Suppressor macrophage treated with lipopolysaccharide for 4 hours (primary cell): ENCODE data around the gene RBM14.
A peak's percentile ranks its signal among the peaks of the same experiment; 100 is the strongest.
"Not testable (repeated sequence)": the region's sequence is repeated elsewhere in the genome, so short reads cannot be mapped to it uniquely, and the experiment has no call there.

Experiments
- DNase-seq: peaks from one replicate; pipeline ENCODE4 v3.0.0-alpha.2; 2020

Gene RBM14

DNA sequence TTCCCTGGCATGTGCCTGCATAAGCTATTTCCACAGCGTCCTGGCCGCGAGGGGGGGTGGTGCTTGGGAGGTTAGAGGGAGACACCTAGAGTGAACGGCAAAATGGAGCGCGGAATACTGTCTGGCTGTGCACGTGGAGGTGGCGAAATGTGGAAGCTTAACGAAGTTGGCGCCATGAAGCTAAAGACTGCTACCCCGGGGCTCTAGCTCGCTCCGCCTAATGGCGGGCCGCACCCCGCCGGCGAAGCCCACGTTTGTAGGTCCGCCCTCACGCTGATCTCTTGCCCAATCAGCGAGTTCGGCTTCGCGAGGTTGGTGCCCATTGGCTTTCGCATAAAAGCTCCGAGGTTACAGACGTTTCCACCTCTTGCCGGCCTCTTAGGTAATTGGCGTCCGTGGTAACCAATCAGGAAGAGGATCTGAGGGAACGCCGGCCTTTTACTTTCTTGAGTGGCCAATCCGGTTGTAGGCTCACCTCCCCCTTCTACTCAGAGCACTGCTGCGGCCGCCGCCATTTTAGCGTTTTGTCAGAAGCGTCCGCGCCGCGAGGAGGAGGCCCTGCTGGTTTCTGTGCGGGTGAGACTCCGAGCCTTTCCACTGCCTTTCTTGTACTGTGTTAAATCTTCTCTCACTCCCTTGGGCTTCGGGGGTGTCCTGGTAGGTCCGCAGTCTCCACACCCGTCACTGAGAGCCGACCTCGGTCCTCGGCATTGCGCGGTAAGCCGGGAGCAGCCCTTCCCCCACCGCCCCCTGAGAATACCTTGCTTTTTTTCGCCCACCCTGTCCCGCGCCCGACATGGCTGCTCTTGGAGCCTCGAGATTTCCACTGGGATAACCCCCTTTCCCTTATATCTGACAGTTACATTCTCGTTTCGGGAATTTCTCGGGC is 22.0 kb downstream of the RBM14 start, which contains the start of gene RBM4:
TSS of gene RBM4 (plus strand) at position 527 of the 889 bp plus-strand sequence. CDS start 1,009 bp downstream, outside the sequence.
- peak; percentile 100 for DNase-seq

DNA sequence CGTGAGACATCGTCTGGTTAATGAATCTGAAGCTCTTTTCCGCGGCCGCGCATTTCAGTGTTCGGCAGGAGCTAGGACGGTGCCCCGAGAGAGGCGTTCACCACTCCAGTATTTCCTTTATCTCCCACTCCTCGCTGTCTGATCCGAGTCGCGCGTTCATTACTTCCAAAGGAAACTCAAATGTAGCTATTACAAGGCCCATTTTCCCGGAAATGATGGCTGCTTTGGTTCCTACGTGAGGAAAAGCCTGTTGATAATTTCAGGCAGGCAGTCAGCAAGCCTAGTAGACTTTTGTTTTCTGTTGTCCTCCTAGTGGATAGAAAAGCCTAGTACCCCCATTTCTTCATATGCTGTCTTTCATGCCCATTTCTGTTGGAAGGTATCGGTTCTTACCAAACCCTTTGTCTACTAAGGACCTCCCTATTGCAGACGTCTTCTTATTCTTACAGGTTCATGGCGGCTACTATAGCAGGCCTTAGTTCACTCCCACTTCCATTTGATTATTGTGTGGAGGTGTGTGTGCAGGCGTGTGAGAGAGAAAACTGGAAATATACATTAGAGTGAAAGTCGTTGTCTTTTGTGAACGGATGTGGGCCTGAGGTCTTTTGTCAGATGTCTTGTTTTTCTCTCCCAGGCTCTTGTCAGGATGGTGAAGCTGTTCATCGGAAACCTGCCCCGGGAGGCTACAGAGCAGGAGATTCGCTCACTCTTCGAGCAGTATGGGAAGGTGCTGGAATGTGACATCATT is 22.8 kb downstream of the RBM14 start:
- peak; percentile 68 for DNase-seq

DNA sequence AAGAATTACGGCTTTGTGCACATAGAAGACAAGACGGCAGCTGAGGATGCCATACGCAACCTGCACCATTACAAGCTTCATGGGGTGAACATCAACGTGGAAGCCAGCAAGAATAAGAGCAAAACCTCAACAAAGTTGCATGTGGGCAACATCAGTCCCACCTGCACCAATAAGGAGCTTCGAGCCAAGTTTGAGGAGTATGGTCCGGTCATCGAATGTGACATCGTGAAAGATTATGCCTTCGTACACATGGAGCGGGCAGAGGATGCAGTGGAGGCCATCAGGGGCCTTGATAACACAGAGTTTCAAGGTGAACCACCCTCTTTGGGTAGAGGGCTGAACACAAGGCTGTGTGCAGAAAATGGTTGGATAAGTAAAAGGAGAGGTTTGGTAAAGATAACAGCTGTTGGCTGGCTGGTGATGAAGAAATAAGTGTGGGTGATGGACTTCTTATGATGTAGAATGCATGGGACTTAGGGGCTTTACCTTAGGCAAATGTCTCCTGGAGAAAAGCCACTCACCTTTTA is 23.4 kb downstream of the RBM14 start:
- DNase-seq: not testable (repeated sequence)

DNA sequence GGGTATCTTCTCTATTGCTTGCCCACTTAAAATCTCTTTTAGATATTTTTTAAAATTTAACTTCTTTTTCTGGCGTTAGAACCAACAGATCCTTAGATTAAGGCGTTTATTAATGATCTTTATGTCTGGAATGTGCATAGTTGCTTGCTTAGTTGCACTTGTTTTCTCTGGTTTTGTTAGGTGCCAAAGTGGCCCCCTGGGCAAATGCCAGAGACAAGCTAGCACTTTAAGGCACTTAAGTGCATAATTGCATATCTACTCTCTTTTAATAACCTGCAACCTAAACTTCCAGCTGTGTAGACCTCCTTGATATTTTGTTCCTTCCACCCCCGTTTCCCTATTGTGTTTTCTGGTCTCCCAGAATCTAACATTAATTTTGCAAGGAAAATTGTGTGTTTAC is 25.4 kb downstream of the RBM14 start:
- DNase-seq: no peak

DNA sequence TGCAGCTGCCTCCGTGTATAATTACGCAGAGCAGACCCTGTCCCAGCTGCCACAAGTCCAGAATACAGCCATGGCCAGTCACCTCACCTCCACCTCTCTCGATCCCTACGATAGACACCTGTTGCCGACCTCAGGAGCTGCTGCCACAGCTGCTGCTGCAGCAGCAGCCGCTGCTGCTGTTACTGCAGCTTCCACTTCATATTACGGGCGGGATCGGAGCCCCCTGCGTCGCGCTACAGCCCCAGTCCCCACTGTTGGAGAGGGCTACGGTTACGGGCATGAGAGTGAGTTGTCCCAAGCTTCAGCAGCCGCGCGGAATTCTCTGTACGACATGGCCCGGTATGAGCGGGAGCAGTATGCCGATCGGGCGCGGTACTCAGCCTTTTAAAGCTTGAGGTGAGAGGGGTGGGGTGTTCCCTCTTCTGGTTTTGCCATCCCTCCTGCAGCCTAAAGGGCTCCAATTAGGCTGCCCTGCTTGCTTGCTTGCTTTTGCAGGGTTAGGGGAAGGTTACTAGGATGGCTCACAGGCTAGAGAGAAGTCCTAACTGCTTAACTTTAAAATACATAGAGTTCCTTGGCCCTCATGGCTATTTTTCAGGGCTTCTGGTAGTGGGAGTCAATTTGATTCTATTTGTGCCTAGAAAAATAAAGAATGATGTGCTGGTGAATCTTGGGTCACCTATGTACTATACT is 27.5 kb downstream of the RBM14 start:
- no peak for DNase-seq

DNA sequence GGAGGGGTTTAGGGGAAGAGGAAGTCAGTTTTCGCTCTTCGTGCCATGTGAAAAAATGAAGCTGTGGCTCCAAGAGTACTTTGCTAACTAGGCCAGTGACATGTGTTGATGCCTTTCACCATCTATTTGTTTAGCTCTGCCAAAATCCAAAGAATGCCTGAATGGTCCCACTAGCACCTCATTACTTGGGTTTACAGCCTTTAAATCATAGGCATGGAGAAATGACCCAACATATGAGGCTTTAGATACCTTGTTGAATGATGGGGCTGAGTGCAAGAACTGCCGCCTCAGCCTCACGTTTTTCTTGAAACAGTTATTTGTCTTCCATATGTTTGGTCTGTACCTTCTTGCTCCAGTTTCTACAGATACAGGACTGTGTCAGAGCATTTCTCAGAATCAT is 30.4 kb downstream of the RBM14 start:
- DNase-seq: no peak

DNA sequence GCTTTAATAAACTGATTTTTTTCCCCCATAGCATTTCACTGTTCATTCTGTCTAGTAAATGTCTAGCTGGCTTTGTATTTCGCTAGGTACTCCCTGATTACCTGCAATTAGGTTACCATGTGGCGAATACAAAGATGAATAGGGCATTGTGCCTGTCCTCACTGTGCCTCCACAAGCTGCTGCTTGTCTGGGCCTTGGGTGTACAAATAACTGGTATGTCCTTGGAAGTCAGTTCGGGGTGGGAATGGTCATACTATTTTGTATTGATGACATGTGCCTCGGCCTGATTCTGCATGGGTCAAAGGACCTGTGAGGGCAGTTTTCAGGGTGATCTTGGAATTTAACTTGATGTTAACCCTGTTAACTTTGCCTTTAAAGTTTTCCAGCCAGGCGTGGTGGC is 33.5 kb downstream of the RBM14 start:
- no peak for DNase-seq

DNA sequence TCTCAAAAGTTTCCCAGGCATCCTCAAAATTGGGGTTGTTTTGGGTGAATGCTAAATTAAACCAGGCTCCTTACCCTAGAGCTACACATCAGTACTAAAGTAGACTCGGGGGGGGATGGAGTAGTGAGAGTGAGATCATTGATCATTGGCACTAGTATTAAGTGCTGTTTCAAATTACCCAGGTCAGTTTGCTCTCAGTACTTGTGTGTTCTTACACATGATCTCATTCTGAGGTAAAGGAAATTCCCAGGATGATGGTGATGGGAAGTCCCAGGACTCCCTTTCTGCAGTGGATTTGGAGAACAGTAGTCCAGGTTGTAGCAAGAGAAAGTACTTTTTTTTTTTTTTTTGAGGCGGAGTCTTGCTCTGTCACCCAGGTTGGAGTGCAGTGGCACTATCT is 34.6 kb downstream of the RBM14 start:
- DNase-seq: no peak

DNA sequence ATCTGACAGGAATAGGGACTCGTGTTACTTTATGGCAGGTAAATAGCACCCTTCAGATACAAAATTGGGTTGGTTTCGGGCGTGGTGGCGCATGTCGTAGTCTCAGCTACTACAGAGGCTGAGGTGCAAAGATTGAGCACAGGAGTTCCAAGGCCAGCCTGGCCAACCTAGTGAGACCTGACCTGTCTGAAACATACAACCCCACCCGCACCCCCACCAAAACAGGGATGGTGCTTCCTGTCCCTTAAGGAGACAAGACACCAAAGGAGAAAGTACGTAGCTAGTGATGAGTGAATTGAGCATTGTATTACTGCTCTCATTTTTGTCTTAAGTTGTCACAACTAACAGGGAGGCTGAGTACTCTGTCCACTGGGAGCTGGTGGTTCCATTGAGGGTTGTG is 36.2 kb downstream of the RBM14 start:
- no peak for DNase-seq

DNA sequence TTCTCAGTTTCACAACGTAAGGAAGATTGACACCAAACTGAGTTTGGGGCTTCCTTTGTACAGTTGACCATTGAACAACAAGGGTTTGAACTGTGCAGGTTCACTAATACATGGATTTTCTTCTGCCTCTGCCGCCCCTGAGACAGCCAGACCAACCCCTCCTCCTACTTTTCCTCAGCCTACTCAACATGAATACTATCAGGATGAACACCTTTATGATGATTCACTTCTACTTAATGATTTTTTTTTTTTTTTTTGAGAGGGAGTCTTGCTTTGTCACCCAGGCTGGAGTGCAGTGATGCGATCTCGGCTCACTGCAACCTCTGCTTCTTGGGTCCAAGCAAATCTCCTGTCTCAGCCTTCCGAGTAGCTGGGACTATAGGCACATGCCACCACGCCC is 36.7 kb downstream of the RBM14 start:
- no peak for DNase-seq

DNA sequence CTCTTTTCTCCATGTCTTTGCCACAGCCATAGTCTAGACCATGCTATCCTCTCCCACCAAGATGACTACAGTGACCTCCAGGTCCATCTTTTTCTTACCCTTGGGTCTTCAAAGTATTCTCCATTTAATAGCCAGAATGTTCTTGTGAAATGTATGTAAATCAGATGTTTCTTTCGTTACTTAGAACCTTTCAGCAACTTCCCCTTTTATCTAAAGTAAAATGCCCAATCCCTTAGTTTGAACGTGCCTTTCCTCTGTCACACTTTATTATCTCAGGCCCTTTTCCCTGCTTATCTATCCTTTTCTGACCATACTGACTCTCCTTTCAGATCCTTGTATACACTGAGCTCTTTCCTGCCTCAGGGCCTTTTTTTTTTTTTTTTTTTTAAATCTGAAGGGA is 43.3 kb downstream of the RBM14 start:
- peak; percentile 45 for DNase-seq

DNA sequence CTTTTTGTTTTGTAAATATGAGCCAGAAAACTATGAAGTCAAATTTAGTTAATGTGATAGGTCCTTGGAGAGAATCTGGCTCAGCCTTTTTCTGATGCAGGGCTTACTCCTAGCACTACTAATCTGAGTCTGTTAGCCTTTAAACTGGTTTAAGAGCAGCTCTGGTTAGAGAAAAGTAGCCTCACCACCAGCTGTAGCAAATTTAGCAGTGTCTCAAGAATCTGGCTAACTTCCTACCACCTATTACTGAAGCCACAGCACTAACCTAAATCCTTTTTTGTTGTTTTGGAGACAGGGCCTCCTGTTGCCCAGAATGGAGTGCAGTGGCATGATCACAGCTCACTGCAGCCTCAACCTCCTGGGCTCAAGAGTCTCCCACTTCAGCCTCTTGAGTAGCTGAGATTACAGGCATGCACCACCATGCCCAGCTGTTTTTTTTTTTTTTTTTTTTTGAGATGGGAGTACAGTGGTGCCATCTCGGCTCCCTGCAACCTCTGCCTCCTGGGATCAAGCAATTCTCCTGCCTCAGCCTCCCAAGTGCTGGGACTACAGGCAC is 47.4 kb downstream of the RBM14 start:
- no peak for DNase-seq

DNA sequence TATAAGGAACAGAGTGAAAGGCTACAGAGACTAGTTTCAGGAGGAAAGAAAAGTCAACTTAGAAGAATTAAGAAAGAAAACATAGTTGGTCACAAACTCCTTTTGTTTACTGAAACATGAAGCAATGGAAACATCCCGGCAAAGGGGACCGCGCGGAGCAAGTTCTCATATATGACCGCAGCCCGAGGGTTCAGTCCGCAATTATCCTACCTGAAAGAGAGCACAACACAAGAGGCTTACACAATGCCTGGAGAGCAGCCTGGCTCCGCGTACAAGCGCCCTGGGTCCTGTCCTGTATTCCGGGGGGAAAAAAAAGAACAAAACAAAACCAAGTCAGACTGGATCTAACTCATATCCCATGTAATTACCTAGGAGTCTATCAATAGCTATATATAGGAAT is 48.9 kb downstream of the RBM14 start:
- DNase-seq: no peak

DNA sequence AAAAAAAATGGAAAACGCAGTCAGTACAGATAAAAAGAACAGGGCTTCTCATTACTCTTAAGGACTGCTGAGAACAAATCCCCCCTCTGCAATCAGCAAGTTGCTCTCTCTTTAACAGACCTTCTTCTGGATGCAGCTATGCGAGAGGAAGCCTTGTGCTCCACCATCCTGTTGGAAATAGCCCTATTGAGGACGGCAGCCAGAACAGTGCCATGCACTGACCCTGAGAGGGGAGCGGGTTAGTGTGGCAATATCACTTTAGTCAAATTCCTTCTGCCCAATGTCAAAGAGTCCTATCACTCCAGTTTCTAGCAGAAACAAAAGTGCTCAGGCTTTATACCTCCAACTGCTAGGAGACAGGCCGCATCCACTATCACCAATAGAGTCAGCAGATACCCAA is 54.4 kb downstream of the RBM14 start:
- DNase-seq: no peak

DNA sequence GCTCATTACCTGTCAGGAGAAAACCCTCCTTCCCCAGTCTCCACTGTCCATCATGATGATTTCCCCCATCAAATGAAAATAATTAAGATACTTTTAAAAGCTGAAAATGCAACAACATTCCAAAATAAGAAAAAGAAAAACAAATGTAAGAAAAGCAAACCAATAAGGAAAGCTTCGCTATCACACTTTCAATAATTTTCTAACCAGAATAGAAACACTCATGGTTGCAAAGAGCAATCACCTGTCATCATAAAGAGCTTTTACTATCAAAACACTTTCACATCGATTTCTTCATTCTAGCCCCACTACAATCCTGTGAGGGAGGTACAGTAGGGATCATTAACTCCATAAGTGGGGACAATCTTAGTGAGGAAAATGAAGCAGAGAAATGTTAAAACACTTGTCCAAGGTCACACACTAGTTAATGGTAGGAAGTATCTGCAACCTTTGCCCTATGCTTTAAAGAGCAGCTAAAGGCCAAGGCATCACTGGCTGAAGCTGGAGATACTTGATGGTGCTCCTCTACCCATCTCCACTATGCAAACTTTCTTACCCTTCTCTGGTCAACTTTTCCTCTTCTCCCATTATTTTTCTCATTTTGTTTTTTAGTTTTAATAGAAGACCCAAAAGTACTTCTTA is 58.7 kb downstream of the RBM14 start:
- no peak for DNase-seq

DNA sequence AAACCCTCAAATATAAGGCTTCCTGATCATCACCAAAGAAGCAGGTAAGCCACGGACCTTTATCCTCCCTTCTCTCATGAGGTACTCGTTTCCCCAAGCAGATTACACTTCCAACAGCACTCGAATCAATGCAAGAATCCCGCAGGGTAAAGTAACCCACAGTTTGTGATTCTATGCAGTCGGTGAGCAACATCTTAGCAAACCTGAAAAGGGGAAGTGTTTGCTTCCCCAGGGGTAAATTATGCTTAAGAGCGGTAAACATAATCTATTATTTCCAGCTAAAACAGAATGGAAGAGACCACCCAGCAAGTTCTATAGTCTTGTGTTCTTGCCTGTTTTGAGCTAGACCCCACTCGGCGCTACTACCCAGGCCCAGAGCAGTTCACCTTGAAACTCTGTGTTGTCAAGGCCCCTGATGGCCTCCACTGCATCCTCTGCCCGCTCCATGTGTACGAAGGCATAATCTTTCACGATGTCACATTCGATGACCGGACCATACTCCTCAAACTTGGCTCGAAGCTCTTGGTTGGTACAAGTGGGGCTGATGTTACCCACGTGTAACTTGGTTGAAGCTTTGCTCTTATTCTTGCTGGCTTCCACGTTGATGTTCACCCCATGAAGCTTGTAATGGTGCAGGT is 60.0 kb downstream of the RBM14 start:
- peak; percentile 34 for DNase-seq
